Mesothelial cell of epicardium (in vitro differentiated cells): Measurements from ENCODE around the gene FMNL1. TPM values are rescaled to one million over a fixed set of nuclear protein-coding genes. Genes with fewer than 3 reads are reported as not detected.

Source experiments
- DNase-seq, 2 experiments: peaks; one replicate each; pipeline ENCODE4 v3.0.0; 2021; ENCODE audit warnings: low spot score in 2 of 2; ENCODE audit not compliant: unreplicated experiment in 2 of 2
- H3K27ac Mint-ChIP-seq: 2 replicates; pipeline ENCODE4 v1.8.0; 2021; ENCODE audit warnings: mixed read lengths
- H3K27me3 Mint-ChIP-seq: 2 replicates; pipeline ENCODE4 v1.8.0; 2021; ENCODE audit warnings: low read depth, mixed read lengths
- H3K36me3 Mint-ChIP-seq: 2 replicates; pipeline ENCODE4 v1.8.0; 2021; ENCODE audit warnings: mixed read lengths
- H3K4me1 Mint-ChIP-seq: 2 replicates; pipeline ENCODE4 v1.8.0; 2021; ENCODE audit warnings: mixed read lengths
- H3K4me3 Mint-ChIP-seq: 2 replicates; pipeline ENCODE4 v1.8.0; 2021; ENCODE audit warnings: mild to moderate bottlenecking, moderate library complexity, mixed read lengths
- H3K9me3 Mint-ChIP-seq: 2 replicates; pipeline ENCODE4 v1.8.0; 2021; ENCODE audit warnings: mixed read lengths
- CTCF ChIP-seq: fragments of 200-600 bp; sonication (generic); IDR thresholded peaks from one replicate; pipeline ENCODE4 v1.5.0; 2021; ENCODE audit warnings: antibody characterized with exemption; ENCODE audit not compliant: unreplicated experiment
- total RNA-seq: library from RNA; stranded (reverse); gene quantifications from 3 replicates; pipeline ENCODE4 v1.2.1, GENCODE V29; 2021

Gene FMNL1
- total RNA-seq, 1 donor from 2014 or later, result 3.7 TPM

- H3K36me3 Mint-ChIP-seq, result no peaks in the 10 kb centered on the region
- H3K4me3 Mint-ChIP-seq, result no peak overlapping the region
- H3K27me3 Mint-ChIP-seq, result peaks cover 33% of the 10 kb centered on the region
- no peak for DNase-seq
- no peak overlapping the region for H3K27ac Mint-ChIP-seq
- TF ChIP-seq CTCF, result no peak
- peaks cover 8% of the 10 kb centered on the region for H3K4me1 Mint-ChIP-seq
- H3K9me3 Mint-ChIP-seq, result no peaks in the 10 kb centered on the region
Measured at GRCh38 chr17:45231481-45232116, 9.9 kb downstream of the FMNL1 start.

GRCh38 chr17:45232514-45233422 is 11.1 kb downstream of the FMNL1 start:
- no peaks in the 10 kb centered on the region for H3K36me3 Mint-ChIP-seq
- no peak for TF ChIP-seq CTCF
- no peak for DNase-seq
- H3K27ac Mint-ChIP-seq, result no peak overlapping the region
- H3K9me3 Mint-ChIP-seq, result no peaks in the 10 kb centered on the region
- H3K4me1 Mint-ChIP-seq, result peaks cover 8% of the 10 kb centered on the region
- H3K27me3 Mint-ChIP-seq, result peaks cover 39% of the 10 kb centered on the region
- no peak overlapping the region for H3K4me3 Mint-ChIP-seq

- TF ChIP-seq CTCF, result no peak
- no peaks in the 10 kb centered on the region for H3K36me3 Mint-ChIP-seq
- H3K4me3 Mint-ChIP-seq, result no peak overlapping the region
- H3K27me3 Mint-ChIP-seq, result peaks cover 46% of the 10 kb centered on the region
- no peak for DNase-seq
- H3K9me3 Mint-ChIP-seq, result no peaks in the 10 kb centered on the region
- H3K27ac Mint-ChIP-seq, result no peak overlapping the region
- H3K4me1 Mint-ChIP-seq, result peaks cover 8% of the 10 kb centered on the region
Measured at GRCh38 chr17:45233423-45233924, 11.8 kb downstream of the FMNL1 start.

- H3K27ac Mint-ChIP-seq, result no peak overlapping the region
- no peak overlapping the region for H3K4me3 Mint-ChIP-seq
- peaks cover 4% of the 10 kb centered on the region for H3K4me1 Mint-ChIP-seq
- TF ChIP-seq CTCF, result peak; percentile 12
- no peaks in the 10 kb centered on the region for H3K36me3 Mint-ChIP-seq
- H3K9me3 Mint-ChIP-seq, result no peaks in the 10 kb centered on the region
- peaks cover 60% of the 10 kb centered on the region for H3K27me3 Mint-ChIP-seq
- DNase-seq, result no peak
Measured at GRCh38 chr17:45234641-45235415, 13.1 kb downstream of the FMNL1 start.

GRCh38 chr17:45235416-45236281 is 14.0 kb downstream of the FMNL1 start:
- Mint-ChIP-seq H3K4me3 (no peak overlapping the region), H3K36me3 (no peaks in the 10 kb centered on the region), H3K4me1 (peaks cover 11% of the 10 kb centered on the region), H3K27me3 (peaks cover 68% of the 10 kb centered on the region), H3K27ac (no peak overlapping the region), H3K9me3 (no peaks in the 10 kb centered on the region)
- TF ChIP-seq CTCF, result peak; percentile 72
- peak; percentile 53 to 74 for DNase-seq
